ELF-1 (cell line): ENCODE data around the gene SH3BP2.

Experiments used
- DNase-seq: peaks from one replicate; pipeline ENCODE4 v3.0.0-alpha.2; 2016; ENCODE audit warnings: low read depth, low spot score

SH3BP2 gene

DNA sequence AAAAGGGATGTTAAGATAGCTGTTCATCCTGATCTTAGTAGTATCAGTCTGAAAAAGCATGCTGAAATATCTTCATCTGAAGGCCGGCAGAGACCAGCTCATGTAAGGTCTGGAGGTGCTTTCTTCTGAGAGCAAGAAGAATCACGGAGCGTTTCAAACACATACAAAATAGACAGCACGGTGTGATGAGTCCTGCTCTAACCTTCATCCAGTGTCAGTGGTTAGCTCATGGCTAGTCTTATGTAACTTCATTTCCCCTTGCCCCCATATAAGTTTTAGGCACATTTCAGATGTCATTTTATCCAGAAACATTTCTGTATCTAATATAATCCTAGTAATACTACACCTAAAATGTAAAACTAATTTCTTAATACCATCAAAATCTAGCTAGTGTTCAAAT is 78.6 kb downstream of the SH3BP2 start:
- DNase-seq = no peak

DNA sequence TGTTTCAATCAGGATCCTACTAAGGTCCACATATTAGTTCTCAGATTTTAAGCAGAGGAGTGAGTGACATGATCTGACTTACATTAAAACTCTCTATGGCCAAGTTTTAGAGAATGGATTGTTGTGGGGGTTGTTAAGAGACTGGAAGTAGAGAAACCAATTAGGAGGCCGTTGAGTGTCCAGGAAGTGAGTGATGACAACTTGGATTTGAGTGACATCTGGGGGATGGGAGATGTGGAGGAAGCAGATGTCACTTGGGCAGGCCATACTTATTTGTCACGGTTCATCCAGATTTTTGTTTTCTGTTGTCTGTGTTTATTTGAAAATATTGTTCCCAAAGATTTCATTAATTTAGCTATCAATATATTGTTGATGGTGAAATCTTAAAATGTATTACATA is 79.0 kb downstream of the SH3BP2 start:
- no peak for DNase-seq

DNA sequence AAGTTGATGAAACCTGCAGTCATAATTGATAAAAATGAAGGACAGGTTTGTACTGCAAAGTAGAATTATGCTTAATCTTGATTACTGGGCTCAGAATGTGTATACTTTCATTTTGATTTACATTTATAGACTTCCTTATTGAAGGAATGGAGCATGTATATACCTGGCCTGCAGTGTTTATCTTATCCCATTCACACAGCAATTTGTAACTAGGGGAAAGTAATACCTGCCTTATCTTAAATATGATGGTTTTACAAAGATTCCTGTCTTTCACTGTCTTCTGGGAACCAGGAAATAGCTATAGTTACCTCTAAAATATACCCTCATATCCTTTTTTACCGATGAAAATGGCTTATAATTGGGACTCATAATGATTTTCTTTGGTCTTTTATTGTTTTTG is 80.4 kb downstream of the SH3BP2 start:
- no peak for DNase-seq

DNA sequence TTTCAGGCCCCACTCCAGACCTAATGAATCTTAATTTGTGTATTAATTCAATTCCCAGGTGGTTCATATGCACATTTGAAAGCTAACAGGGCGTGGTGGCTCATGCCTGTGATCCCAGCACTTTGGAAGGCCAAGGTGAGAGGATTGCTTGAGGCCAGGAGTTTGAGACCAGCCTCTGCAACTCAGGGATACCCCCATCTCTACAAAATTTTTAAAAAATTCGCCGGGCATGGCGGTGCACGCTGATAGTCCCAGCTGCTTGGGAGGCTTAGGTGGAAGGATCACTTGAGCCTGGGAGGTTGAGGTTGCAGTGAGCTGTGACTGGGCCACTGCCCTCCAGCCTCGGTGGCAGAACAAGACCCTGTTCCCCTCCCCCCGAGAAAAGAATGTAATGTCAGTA is 82.0 kb downstream of the SH3BP2 start:
- no peak for DNase-seq

DNA sequence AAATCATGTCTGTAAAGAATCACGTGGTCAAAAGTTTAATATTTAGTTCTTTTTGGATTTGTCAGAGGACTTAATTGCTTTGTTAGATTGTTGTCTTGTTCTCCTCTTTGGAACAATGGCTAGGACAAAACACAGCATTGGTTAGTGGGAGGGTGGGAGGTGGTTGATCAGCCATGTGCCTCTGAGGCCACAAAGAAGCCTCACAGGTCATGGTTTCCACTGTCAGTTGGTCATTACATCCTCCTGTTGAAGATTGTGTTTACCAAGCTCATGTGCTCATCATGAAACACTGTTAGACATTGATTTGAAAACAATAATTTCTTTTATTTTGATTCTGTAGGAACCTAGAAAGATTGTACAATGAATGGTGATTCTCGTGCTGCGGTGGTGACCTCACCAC is 82.7 kb downstream of the SH3BP2 start:
- no peak for DNase-seq

DNA sequence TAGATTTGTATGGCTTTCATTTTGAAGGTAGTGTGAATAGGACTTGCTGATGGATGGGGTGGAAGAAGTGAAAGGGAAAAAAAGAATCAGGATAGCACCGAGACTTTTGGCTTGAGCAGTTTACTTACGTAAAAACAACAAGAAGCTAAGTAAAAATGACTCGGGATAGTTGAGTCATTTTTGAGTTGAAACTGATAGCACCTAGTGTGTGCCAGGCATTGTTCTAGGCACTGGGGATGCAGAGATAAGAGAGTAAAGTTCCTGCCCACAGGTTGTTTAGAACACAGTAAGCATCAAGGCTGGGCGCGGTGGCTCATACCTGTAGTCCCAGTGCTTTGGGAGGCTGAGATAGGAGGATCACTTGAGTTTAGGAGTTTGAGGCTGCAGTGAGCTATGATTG is 85.5 kb downstream of the SH3BP2 start:
- DNase-seq = no peak

DNA sequence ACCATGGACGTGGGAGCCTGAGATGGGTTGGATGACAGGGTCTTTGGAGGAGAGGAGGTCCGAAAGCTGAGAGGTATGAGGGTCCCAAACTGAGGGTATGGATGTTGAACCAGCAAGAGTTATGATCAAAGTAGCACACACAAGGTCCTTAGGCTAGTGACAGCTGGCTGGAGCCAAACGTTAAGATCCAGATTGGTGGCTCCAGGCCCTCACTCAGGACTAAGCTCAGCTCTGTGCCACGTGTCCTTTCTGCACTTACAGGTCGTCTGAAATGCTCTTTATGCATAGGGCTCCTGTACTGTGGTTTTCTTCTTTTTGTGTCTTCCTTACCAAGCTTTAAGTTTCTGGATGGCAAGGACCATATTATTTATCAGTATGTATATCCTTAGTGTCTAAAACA is 86.1 kb downstream of the SH3BP2 start:
- no peak for DNase-seq

DNA sequence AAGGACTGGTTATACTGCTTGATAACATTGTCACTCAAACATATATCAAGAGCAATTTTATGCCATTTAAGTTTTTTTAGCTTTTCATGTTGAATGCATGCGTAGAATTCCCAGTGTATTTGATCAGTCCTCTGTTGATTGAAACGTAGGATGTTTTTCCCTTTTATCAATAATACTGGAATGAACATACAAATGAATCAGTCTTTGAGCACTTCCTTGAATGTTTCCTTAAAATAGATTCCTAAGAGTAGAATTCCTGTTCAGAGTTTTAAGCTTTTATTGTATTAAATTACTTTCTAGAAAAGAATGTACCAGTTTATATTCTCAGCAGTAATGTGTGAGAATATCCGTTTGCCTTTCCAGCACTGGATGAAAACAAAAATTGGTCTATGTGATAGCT is 88.5 kb downstream of the SH3BP2 start:
- DNase-seq = no peak

DNA sequence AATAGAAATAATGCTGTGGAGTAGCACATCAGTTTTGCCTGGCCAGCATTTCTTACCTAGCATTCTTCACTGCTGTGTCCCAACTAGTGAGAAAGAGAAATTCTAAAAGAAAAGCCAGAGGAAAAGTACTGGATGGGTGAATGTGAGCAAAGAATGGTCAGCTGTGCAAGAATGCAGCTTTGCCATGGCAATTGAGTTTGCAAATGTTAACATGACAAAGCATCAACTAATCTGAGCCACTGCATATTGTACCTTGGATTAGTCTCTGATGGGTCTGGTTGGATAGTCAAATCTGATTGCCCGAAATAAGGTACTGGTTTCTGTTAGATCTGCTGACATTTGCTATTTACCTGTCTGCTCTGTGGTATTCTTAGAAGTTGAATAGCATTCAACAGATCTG is 89.5 kb downstream of the SH3BP2 start:
- DNase-seq = no peak

DNA sequence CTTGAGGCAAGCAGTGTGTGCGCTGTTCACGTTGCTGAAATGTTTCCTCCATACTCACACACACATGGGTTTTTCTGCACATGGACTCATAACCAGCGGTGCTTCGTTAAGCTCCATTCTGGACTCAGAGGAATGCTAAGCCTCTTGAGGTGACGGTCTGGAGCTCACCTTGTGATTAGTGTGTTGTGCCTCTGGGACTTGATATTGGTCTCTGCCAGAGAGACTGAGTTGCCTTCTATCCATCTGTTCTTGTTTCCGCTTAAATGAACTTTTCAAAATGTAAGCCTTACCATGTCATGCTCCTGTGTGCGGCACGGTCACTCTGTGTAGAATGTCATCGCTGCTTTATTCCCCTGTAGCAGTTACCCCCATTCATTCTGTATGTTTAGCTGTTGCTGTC is 93.3 kb downstream of the SH3BP2 start:
- DNase-seq = no peak

DNA sequence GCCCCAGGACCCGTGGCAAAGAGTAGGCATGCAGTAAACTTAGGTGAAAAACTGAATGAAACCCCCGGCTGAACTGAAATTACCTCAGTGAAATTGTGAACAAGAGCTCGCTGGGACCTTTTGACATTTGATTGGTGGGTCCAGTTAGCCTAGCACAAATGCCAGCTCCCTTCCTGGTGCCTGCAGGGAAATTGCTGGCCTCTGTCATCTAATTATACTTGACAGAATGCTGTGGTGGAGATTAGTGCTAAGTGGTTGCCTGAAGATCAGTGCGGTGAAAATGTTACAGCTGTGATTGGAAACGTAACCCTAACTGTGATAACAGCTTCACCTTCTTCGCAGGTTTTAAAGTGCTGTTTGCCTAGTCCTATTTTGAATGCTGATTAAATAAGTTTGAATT is 93.7 kb downstream of the SH3BP2 start:
- peak; percentile 56 for DNase-seq

DNA sequence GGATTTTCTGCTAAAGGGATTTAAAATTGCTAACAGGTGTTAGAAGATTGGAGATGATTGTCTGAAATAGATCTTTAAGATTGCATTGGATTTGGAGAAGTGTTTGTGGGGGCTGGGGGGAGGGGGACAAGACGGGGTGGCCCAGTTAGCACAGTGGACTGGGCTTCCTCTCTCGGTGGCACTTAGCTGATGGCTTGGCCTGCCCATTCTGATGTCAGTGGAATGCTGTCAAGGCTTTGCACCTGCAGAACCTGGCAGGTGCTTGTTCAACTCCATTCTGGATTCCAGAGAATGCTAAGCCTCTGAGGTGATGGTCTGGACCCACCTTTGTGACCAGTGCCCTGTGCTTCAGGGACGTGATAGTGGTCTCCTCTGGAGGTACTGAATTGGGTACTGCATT is 94.5 kb downstream of the SH3BP2 start:
- DNase-seq = no peak

DNA sequence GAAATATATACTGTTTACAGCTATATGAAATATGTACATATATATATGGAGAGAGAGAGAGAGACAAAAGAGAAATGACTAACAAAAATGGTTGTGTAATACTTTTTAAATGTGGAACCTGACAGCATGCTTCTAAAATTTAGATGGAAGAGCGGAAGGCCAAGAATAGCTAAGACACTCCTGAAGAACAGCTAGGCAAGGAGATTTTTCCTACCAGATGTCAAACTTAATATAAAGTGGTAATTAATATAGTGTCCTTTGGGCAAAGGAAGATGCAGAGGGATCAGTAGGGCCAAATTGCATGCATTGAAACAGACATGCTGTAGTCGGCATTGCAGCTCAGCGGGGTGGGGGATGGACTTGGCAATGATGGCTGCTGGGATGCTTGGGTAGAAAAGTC is 96.0 kb downstream of the SH3BP2 start:
- no peak for DNase-seq
